Measurements from ENCODE around the gene MBD3.

DNA sequence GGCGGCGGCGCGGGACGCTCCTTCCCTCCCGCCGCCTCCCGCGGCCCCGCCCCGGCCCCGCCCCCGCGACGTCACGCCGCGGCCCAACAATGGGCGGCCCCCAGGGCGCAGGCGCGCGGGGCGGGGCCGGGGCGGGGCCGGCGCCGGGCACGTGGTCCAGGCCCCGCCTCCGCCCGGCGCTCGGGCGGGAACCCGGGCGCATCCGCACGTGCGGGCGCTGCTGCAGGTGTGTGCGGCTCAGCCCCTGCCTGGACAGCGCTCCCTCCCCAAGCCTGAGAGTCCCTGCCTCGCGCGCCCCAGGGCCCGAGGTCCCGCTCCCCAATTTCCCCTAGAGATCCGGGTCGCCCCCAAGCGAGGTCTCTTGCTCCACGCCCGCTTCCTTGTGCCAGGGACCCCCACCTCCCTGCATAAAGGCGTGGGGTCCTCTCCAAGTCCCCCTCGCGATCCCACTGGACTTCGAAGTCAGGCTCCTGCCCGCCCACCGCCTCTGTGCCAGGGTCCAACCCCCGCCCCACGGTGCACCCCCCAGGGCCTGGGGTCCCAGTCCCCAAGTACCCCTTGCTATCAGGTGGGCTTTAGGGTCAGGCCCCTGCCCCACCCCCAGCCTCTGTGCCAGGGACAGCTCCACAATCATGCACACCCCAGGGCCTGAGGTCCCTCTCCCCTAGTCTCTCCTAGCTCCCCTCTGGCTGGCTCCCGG, 24.2 kb downstream of the MBD3 start, which contains the start of gene MEX3D:
- TF ChIP-seq ZNF274 (IDR thresholded peaks at IDR 0.05; ENCODE audit: low read depth, low read length) (no peak), SUZ12 (IDR thresholded peaks at IDR 0.05; ENCODE audit: extremely low read depth, insufficient read depth, insufficient read length) (no peak)
